Activated naive CD4-positive, alpha-beta T cell treated with anti-CD3 and anti-CD28 coated beads, Interleukin-2, amount 50 U/mL, for 72 hours (primary cell): ENCODE measurements around the gene F11R. TPM values are rescaled to one million over a fixed set of nuclear protein-coding genes. Genes with fewer than 3 reads are reported as not detected.
"Not testable (repeated sequence)": the region's sequence is repeated elsewhere in the genome, so short reads cannot be mapped to it uniquely, and the experiment has no call there.

Source experiments
- ATAC-seq, 2 donors: fragments of 150-1000 bp; cut with Tn5 transposase; 2 replicates each; pipeline ENCODE4 v1.10.0; 2021; ENCODE audit warnings: mild to moderate bottlenecking in 2 of 2, moderate library complexity in 2 of 2
- DNase-seq, 2 donors: peaks; one replicate each; pipeline ENCODE4 v3.0.0; 2021 to 2022; ENCODE audit warnings: low spot score in 2 of 2
- H3K27ac Mint-ChIP-seq, 2 donors: one replicate each; pipeline ENCODE4 v1.8.0; 2022; ENCODE audit warnings: mild to moderate bottlenecking in 2 of 2, mixed read lengths in 2 of 2
- H3K36me3 Mint-ChIP-seq, 2 donors: one replicate each; pipeline ENCODE4 v1.8.0; 2022; ENCODE audit warnings: mixed read lengths in 2 of 2
- H3K9me3 Mint-ChIP-seq, 2 donors: one replicate each; pipeline ENCODE4 v1.8.0; 2022; ENCODE audit warnings: mixed read lengths in 2 of 2
- total RNA-seq, 2 donors: library from RNA; stranded (reverse); gene quantifications; one replicate each; pipeline ENCODE4 v1.2.3, GENCODE V29; 2022

The F11R gene
- total RNA-seq, result 10 to 100 TPM; 26.0 to 63.6 TPM

- ATAC-seq (peak; percentile 46 to 62), DNase-seq (peak in 1 of 2 donors; percentile 66)
- H3K9me3 Mint-ChIP-seq, result peaks cover 0 to 4% of the 10 kb centered on the region in 2 donors
- H3K27ac Mint-ChIP-seq, result peak within 1 kb of the TSS; percentile 29 to 72
- peaks cover 7% of the 10 kb centered on the region in 2 donors for H3K36me3 Mint-ChIP-seq
These were observed at the start of gene F11R for GRCh38 chr1:161020509-161021164. Gene F11R (minus strand): TSS chr1:161021152. CDS start chr1:161021073, 79 bp downstream.

GRCh38 chr1:161069731-161070270 lies 48.8 kb upstream of the F11R start, which contains the start of gene ARHGAP30:
Gene ARHGAP30 (minus strand): TSS chr1:161069891. CDS start chr1:161069624, 267 bp downstream.
- Mint-ChIP-seq H3K27ac (peak within 1 kb of the TSS; percentile 95 to 97), H3K9me3 (no peaks in the 10 kb centered on the region), H3K36me3 (peaks cover 30 to 40% of the 10 kb centered on the region in 2 donors)
- DNase-seq (peak; percentile 78 to 91), ATAC-seq (peak; percentile 82 to 83)

GRCh38 chr1:161069241-161069640 lies 48.3 kb upstream of the F11R start:
- peaks cover 33 to 45% of the 10 kb centered on the region in 2 donors for H3K36me3 Mint-ChIP-seq
- DNase-seq, result peak in 1 of 2 donors; percentile 65

GRCh38 chr1:161068306-161069234 lies 47.6 kb upstream of the F11R start:
- Mint-ChIP-seq H3K27ac (peak overlapping the region; percentile 95 to 97), H3K9me3 (no peaks in the 10 kb centered on the region), H3K36me3 (peaks cover 38 to 49% of the 10 kb centered on the region in 2 donors)
- DNase-seq (peak; percentile 75 to 86), ATAC-seq (peak; percentile 64 to 81)

More at GRCh38 chr1:161069241-161069640, 48.3 kb upstream of the F11R start:
- Mint-ChIP-seq H3K9me3 (no peaks in the 10 kb centered on the region), H3K27ac (peak overlapping the region; percentile 95 to 97)
- ATAC-seq, result peak in 1 of 2 donors; percentile 0

GRCh38 chr1:161066694-161067093 lies 45.7 kb upstream of the F11R start:
- Mint-ChIP-seq H3K9me3 (no peaks in the 10 kb centered on the region), H3K36me3 (peaks cover 38 to 56% of the 10 kb centered on the region in 2 donors), H3K27ac (peak overlapping the region; percentile 95 to 97)
- no peak for DNase-seq
- ATAC-seq, result peak; percentile 32

- DNase-seq, H3K27ac Mint-ChIP-seq, H3K9me3 Mint-ChIP-seq, ATAC-seq: not testable (repeated sequence)
- peaks cover 38 to 56% of the 10 kb centered on the region in 2 donors for H3K36me3 Mint-ChIP-seq
These were observed 44.7 kb upstream of the F11R start for GRCh38 chr1:161065681-161066080.

- peak overlapping the region in 1 of 2 donors; percentile 69 for H3K27ac Mint-ChIP-seq
- DNase-seq, H3K9me3 Mint-ChIP-seq, ATAC-seq: not testable (repeated sequence)
- H3K36me3 Mint-ChIP-seq, result peaks cover 32 to 61% of the 10 kb centered on the region in 2 donors
These were observed 43.0 kb upstream of the F11R start for GRCh38 chr1:161063936-161064335.

- Mint-ChIP-seq H3K27ac (peak overlapping the region in 1 of 2 donors; percentile 77), H3K9me3 (no peaks in the 10 kb centered on the region), H3K36me3 (peaks cover 10 to 41% of the 10 kb centered on the region in 2 donors)
- DNase-seq (no peak), ATAC-seq (no peak)
These were observed 40.5 kb upstream of the F11R start for GRCh38 chr1:161061419-161061818.

- no peaks in the 10 kb centered on the region for H3K9me3 Mint-ChIP-seq
- peak overlapping the region in 1 of 2 donors; percentile 81 for H3K27ac Mint-ChIP-seq
- H3K36me3 Mint-ChIP-seq, result peaks cover 6 to 36% of the 10 kb centered on the region in 2 donors
- DNase-seq (no peak), ATAC-seq (no peak)
These were observed 38.3 kb upstream of the F11R start for GRCh38 chr1:161059293-161059692.

GRCh38 chr1:161054805-161055204 lies 33.9 kb upstream of the F11R start:
- H3K9me3 Mint-ChIP-seq, result no peaks in the 10 kb centered on the region
- no peak overlapping the region for H3K27ac Mint-ChIP-seq
- H3K36me3 Mint-ChIP-seq, result peaks cover 0 to 45% of the 10 kb centered on the region in 2 donors
- DNase-seq (no peak), ATAC-seq (no peak)

- H3K27ac Mint-ChIP-seq, result no peak overlapping the region
- no peaks in the 10 kb centered on the region for H3K9me3 Mint-ChIP-seq
- DNase-seq, result no peak
- no peak for ATAC-seq
- H3K36me3 Mint-ChIP-seq, result peaks cover 0 to 45% of the 10 kb centered on the region in 2 donors
These were observed 33.3 kb upstream of the F11R start for GRCh38 chr1:161054232-161054631.

GRCh38 chr1:161052899-161053298 lies 31.9 kb upstream of the F11R start:
- Mint-ChIP-seq H3K9me3 (no peaks in the 10 kb centered on the region), H3K27ac (peak overlapping the region; percentile 22 to 62), H3K36me3 (peaks cover 0 to 51% of the 10 kb centered on the region in 2 donors)
- no peak for DNase-seq
- ATAC-seq, result peak in 1 of 2 donors; percentile 33

- peaks cover 6 to 53% of the 10 kb centered on the region in 2 donors for H3K36me3 Mint-ChIP-seq
- DNase-seq, result no peak
These were observed 30.3 kb upstream of the F11R start for GRCh38 chr1:161051219-161051618.

GRCh38 chr1:161048949-161049722 lies 28.2 kb upstream of the F11R start:
- ATAC-seq (no peak), DNase-seq (no peak)
- Mint-ChIP-seq H3K9me3 (no peaks in the 10 kb centered on the region), H3K36me3 (peaks cover 24 to 67% of the 10 kb centered on the region in 2 donors), H3K27ac (peak overlapping the region; percentile 31 to 52)

More at GRCh38 chr1:161051219-161051618, 30.3 kb upstream of the F11R start:
- Mint-ChIP-seq H3K9me3 (no peaks in the 10 kb centered on the region), H3K27ac (peak overlapping the region in 1 of 2 donors; percentile 73)
- no peak for ATAC-seq

- peaks cover 27 to 59% of the 10 kb centered on the region in 2 donors for H3K36me3 Mint-ChIP-seq
- no peak for ATAC-seq
- H3K9me3 Mint-ChIP-seq, result no peaks in the 10 kb centered on the region
- H3K27ac Mint-ChIP-seq, result peak overlapping the region; percentile 90 to 93
- no peak for DNase-seq
These were observed 26.8 kb upstream of the F11R start for GRCh38 chr1:161047436-161048420.
